Common myeloid progenitor, CD34-positive (primary cell): Measurements from ENCODE around the gene GLUL.

Source experiments
- CTCF ChIA-PET: fragments of 350-600 bp; sonication (Branson Sonifier 250); formaldehyde crosslinking; loops from one replicate; lab custom pipeline; 2021; ENCODE audit warnings: antibody characterized with exemption; lab: Charles Lee
- POLR2A ChIA-PET: fragments of 350-600 bp; sonication (Branson Sonifier 250); formaldehyde crosslinking; loops from one replicate; lab custom pipeline; 2021; ENCODE audit warnings: antibody characterized with exemption; lab: Charles Lee
- DNase-seq, 3 donors: peaks; one replicate each; pipeline versions ENCODE4 v3.0.0 to v3.0.0-alpha.2; 2013
- H3K27ac ChIP-seq, 2 experiments: 1 replicate in 1 of 2; 2 replicates in 1 of 2; pipeline ENCODE4 v1.7.0; 2013; ENCODE audit warnings: inconsistent platforms in 2 of 2, low read length in 2 of 2, mild to moderate bottlenecking in 2 of 2, low read depth in 1 of 2, moderate library complexity in 1 of 2; ENCODE audit not compliant: severe bottlenecking in 2 of 2, insufficient read depth in 1 of 2, poor library complexity in 1 of 2
- H3K27me3 ChIP-seq, 5 experiments: replicated peaks in 2 of 5; 1 replicate in 3 of 5; 2 replicates in 2 of 5; pipeline versions ENCODE4 v1.6.1 to v1.7.0; 2013; ENCODE audit warnings: low read length in 4 of 5, mild to moderate bottlenecking in 2 of 5, moderate library complexity in 2 of 5, inconsistent platforms in 1 of 5; ENCODE audit not compliant: insufficient read depth in 5 of 5, control insufficient read depth in 4 of 5
- H3K36me3 ChIP-seq, 4 experiments: 1 replicate in 2 of 4; 2 replicates in 2 of 4; pipeline versions ENCODE4 v1.6.1 to v1.7.0; 2013; ENCODE audit warnings: low read length in 3 of 4, control low read depth in 1 of 4, mild to moderate bottlenecking in 1 of 4; ENCODE audit not compliant: control insufficient read depth in 4 of 4, insufficient read depth in 4 of 4
- H3K4me1 ChIP-seq, 4 experiments: 1 replicate in 3 of 4; 2 replicates in 1 of 4; pipeline versions ENCODE4 v1.6.1 to v1.7.1; 2013; ENCODE audit warnings: low read length in 3 of 4, mild to moderate bottlenecking in 3 of 4, control low read depth in 1 of 4, inconsistent platforms in 1 of 4, moderate library complexity in 1 of 4; ENCODE audit not compliant: control insufficient read depth in 4 of 4, insufficient read depth in 4 of 4; ENCODE audit errors: control extremely low read depth in 1 of 4
- H3K4me3 ChIP-seq, 7 experiments: 1 replicate in 4 of 7; 2 replicates in 3 of 7; pipeline versions ENCODE4 v1.5.1 to v1.7.0; 2013; ENCODE audit warnings: mild to moderate bottlenecking in 7 of 7, low read length in 6 of 7, moderate library complexity in 6 of 7, inconsistent platforms in 2 of 7, low read depth in 2 of 7, control low read depth in 1 of 7; ENCODE audit not compliant: insufficient read depth in 4 of 7, control insufficient read depth in 1 of 7; ENCODE audit errors: extremely low read depth in 1 of 7
- H3K9me3 ChIP-seq, 5 experiments: 1 replicate in 4 of 5; 2 replicates in 1 of 5; pipeline versions ENCODE4 v1.6.1 to v1.7.1; 2013; ENCODE audit warnings: low read length in 4 of 5, mild to moderate bottlenecking in 2 of 5, inconsistent platforms in 1 of 5, low read depth in 1 of 5, moderate library complexity in 1 of 5; ENCODE audit not compliant: control insufficient read depth in 4 of 5, insufficient read depth in 2 of 5; ENCODE audit errors: control extremely low read depth in 1 of 5
- WGBS: methylation state at CpG from one replicate; pipeline ENCODE4 v1.1.5; 2013; ENCODE audit not compliant: insufficient coverage; 5-methylcytosine and 5-hydroxymethylcytosine counted together

GLUL gene

DNA sequence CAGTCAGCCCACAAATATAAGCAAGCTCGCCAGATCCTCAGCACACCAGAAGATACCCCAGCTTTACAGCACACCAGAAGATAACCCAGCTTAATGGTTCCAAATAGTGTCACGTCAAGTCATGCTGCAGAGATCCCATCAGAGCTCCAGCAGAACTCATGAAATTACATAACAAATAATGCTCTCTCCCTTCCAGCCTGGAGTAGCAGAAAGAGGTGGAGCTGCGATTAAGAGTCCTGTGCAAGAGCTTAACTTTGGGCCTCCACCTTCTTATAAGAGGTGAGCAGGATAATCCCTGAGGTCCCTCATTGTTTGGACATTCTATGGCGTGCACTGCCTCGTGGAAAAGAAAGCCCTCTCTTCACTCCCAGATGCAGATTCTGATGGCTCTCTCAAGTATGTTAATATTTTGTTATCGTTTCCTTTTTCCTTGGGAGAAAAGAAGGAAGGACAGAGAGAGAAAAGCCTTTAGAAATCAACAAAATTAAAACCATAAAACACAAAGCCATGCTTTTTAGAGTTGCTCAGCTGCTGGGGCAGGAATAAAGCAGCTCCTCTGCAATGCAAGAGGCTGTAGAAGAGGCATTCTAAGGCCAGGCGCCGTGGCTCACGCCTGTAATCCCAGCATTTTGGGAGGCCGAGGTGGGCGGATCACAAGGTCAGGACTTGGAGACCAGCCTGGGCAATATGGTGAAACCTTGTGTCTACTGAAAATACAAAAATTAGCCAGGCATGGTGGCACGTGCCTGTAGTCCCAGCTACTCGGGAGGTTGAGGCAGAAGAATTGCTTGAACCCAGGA is 59.1 kb downstream of the GLUL start:
- ChIA-PET POLR2A (no interaction called here), CTCF (no interaction called here)
- Histone ChIP-seq H3K9me3 (no peaks in the 10 kb centered on the region), H3K27me3 (no peaks in the 10 kb centered on the region), H3K36me3 (no peaks in the 10 kb centered on the region), H3K4me1 (peaks cover 0 to 6% (median 4%) of the 10 kb centered on the region in 4 experiments), H3K4me3 (no peak overlapping the region), H3K27ac (no peak overlapping the region)
- 88% methylated on average over 9 of the region's 13 CpGs for WGBS
- no peak for DNase-seq
